Measurements from ENCODE around the gene BICDL2.

DNA sequence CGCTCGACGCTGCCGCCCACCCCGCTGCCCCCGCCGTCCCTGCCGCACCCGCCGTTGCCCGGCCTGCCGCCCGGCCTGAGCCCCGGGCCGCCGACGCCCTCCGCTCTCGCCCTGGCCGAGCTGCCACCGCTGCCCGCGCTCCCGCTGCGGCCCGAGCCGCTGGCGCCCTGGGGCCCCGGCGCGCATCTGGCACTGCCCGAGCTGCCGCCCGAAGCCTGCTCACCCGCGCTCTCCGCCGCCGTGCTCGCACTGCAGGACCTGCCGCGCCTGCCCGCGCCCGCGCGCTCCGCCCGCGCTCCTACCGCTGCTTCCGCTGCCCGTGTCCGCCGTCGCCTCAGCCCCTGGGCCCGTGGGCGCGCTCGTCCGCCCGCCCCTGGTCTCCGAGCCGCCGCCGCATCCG is 32.4 kb downstream of the BICDL2 start:
- TF ChIP-seq, protein P1, sequence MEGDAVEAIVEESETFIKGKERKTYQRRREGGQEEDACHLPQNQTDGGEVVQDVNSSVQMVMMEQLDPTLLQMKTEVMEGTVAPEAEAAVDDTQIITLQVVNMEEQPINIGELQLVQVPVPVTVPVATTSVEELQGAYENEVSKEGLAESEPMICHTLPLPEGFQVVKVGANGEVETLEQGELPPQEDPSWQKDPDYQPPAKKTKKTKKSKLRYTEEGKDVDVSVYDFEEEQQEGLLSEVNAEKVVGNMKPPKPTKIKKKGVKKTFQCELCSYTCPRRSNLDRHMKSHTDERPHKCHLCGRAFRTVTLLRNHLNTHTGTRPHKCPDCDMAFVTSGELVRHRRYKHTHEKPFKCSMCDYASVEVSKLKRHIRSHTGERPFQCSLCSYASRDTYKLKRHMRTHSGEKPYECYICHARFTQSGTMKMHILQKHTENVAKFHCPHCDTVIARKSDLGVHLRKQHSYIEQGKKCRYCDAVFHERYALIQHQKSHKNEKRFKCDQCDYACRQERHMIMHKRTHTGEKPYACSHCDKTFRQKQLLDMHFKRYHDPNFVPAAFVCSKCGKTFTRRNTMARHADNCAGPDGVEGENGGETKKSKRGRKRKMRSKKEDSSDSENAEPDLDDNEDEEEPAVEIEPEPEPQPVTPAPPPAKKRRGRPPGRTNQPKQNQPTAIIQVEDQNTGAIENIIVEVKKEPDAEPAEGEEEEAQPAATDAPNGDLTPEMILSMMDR (IDR thresholded peaks at IDR 0.05) = no peak
- no peak for TF ChIP-seq POLR2A (IDR thresholded peaks at IDR 0.05)
